GM19099 (cell line): ENCODE results near the gene SERINC4.
A peak's percentile ranks its signal among the peaks of the same experiment; 100 is the strongest.

ENCODE experiments used
- POLR2A ChIP-seq: IDR thresholded peaks from 3 replicates; pipeline ENCODE4 v1.6.1; 2011; ENCODE audit warnings: low read depth; ENCODE audit not compliant: insufficient read length; ENCODE audit errors: extremely low read depth

SERINC4 gene

DNA sequence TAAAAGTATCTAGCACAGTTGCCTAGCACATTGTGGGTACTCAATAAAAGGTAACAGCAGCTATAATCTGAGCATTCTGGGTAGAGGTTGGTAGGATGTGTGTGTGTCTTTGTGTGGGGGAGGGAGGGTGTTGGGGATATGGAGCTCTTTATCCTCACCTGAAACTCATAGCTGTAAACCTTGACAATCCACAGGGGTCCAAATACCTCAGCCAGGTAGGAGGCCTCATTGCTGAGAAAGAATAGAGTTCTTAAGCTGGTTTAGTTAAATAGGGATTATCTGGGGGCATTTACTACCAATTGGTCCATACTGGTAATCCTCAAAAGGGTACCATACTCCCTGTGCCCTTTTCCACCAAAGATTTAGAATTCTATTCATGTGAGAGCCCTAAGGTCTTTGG lies 4.0 kb downstream of the SERINC4 start:
- TF ChIP-seq POLR2A: no peak

DNA sequence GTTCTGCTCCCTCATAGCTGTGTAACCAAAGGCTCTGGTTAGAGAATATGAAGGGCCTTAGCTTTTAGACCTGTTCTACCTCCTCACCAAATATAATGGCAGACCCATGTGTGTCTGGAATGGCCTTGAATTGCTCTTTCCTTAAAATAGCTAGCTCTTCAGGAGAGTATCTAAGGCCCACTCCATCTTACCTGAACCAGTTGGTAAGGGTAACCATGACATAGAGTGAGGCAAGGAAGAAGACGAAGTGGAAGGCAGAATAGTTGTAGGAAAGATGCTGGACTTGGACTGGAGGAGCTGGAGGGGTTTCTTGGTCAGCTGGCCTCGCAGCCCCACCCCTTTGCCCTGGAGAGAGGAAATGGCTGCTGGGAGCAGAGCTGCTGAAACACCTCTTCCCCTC lies 4.8 kb downstream of the SERINC4 start:
- TF ChIP-seq POLR2A: no peak

DNA sequence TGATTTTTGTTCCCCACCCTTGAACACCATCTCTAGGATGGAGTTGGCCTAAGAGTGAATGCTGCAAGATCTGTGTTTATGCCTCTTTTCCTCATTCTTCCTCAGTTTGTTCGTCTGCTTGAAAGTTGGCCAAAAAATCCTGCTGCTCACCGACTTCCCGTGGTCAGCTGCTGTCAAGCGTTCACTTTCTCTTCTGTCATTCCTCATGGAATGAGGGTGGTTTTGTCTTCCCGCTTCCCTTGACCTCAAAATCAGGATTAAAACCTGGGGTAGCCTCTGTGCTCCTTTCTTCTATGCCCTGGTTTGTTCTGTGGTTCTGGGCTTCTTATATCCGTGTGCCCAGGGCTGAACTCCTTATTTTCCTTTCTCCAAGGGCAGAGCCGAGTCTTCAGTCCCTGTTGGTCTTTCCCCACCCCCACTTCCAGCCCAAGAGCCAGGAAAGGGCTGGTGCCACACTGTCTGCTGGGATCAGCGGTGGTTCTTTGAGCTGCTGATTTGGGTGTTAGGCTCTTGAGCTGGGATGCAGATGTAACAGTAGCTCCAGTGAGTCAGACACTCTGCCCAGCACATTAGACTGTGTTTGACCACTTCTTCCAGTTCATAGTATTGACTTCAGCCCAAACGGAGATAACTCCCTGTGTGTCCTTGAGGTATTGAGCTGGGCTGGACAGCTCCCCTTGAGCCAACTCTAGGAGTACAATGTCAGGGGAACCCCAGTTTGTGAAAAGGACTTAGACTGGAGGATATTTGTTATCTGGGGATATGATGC lies 5.6 kb downstream of the SERINC4 start:
- no peak for TF ChIP-seq POLR2A

DNA sequence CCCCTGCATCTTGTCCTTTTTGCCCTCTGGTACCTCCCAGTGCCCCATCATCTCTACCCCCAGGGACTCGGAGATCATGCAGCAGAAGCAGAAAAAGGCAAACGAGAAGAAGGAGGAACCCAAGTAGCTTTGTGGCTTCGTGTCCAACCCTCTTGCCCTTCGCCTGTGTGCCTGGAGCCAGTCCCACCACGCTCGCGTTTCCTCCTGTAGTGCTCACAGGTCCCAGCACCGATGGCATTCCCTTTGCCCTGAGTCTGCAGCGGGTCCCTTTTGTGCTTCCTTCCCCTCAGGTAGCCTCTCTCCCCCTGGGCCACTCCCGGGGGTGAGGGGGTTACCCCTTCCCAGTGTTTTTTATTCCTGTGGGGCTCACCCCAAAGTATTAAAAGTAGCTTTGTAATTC lies 6.4 kb downstream of the SERINC4 start:
- TF ChIP-seq POLR2A: no peak

DNA sequence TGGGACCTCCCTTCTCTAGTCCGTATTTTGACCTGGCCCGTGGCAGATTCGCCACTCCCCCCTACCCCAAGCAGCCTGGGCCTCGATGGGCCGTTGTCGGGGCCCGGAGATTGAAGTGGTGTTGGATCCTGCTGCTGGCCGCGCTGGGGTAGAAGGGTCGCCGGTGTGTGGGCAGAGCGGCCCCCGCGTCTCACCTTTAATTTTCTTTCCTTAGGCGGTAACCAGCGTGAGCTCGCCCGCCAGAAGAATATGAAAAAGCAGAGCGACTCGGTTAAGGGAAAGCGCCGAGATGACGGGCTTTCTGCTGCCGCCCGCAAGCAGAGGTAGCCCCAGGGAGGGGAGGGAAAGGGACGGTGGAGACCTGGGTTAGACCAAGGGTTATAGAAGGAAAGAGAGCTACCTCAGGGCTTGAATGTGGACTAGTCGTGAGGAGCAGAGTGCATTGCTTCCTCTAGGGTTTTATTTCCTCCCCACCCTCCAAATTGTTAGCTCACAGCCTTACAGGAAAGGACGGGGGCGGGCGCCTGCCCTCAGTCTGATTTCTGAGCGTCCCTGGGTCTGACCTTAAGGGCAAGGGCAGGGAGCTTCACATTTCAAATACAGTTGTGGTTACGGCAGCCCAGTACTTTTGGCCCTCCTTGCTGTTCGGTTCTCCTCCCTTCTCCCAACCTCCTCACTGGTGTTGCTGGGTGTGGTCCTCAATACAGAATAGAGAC lies 7.1 kb downstream of the SERINC4 start:
- no peak for TF ChIP-seq POLR2A

GRCh38 chr15:43791993-43792760 lies 7.8 kb downstream of the SERINC4 start, which contains the start of gene SERF2:
SERF2 (plus strand) TSS chr15:43792320; CDS start chr15:43792377, 57 bp downstream.
- TF ChIP-seq POLR2A: peak; percentile 95

DNA sequence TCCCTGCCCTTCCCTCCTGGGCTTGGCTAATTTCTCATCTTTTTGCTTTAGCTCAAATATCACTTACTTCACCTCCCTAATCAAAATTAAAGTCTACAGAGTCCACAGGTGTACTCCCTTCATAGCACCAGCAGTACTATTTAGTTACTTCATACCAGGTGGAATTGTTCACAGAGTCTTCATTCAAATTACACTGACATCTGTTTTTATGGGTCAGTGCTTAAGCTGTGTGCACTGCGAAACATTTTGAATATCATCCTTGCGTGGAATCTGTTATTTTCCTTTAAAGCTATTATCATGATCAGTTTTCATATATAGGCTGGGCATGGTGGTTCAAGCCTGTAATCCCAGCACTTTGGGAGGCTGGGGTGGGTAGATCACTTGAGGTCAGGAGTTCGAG lies 10.6 kb downstream of the SERINC4 start:
- no peak for TF ChIP-seq POLR2A

GRCh38 chr15:43779016-43779415 lies 21.0 kb downstream of the SERINC4 start:
- TF ChIP-seq POLR2A: no peak

DNA sequence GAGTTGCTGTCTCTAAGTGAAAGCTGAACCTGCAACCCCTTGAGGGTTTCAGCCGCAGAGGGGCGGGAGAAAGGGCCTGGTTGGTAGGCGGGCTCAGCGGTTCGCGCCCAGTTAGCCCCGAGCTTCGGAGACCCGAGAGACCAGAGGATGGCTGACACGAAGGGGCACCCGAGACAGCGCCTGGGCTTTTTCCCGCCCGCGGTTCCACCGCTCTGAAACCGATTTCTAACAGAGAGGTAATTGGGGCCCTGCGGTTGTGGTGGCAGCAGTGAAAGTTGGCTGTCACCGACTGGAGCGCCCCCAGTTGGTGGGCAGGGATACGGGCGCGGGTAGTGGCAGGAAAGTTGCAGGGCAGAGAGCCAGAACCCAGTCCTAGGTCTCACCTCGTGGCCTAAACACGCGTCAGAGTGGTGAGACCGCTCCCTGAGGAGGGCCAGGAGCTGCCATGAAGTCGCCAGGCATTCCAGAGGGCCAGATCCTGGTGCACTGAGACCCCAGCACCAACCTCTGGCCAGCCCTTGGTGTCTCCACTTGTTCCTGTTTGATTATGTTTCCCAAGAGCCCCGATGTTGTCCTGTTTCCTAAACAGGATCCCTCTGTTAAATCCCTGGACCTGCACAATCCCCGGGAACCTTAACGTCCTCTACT lies 22.6 kb downstream of the SERINC4 start:
- no peak for TF ChIP-seq POLR2A

- no peak for TF ChIP-seq POLR2A
Observed at GRCh38 chr15:43776718-43777266, 23.2 kb downstream of the SERINC4 start, which contains the start of gene ELL3. ELL3 (minus strand) TSS chr15:43776966; CDS start chr15:43776901, 65 bp downstream.

- TF ChIP-seq POLR2A: peak; percentile 41
Observed at GRCh38 chr15:43776101-43776717, 23.8 kb downstream of the SERINC4 start.

- no peak for TF ChIP-seq POLR2A
Observed at GRCh38 chr15:43775411-43775965, 24.5 kb downstream of the SERINC4 start.

- peak; percentile 25 for TF ChIP-seq POLR2A
Observed at GRCh38 chr15:43774062-43774461, 26.0 kb downstream of the SERINC4 start.

DNA sequence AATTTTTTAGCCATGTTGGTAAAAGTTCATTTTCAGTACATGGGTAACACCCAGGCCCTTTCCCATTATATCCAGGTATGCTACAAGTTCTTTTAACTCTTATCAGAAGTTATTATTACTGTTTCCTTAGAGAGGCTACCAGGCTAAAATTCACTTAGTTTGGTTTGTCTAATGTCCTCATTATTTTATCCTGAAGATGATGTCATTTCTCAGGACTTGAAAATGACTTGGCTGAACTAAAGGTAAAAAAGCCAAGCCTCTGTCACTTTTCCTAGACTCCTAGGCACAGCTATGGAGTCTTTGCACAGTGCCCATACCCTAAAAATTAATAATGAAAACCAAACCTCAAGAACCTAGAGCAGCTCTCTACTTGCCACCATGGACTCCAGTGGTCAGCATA lies 27.4 kb downstream of the SERINC4 start:
- no peak for TF ChIP-seq POLR2A
